HL-60/S4 (cell line): Measurements from ENCODE around the gene LIPT1.
"Not testable (repeated sequence)": the region's sequence is repeated elsewhere in the genome, so short reads cannot be mapped to it uniquely, and the experiment has no call there.

Source experiments
- in situ Hi-C: fragments of 300-500 bp; cut with MboI; formaldehyde crosslinking; loops from 2 replicates; pipeline ENCODE4 v1.14.3; 2022; ENCODE audit warnings: low sequenced_read_pairs

The LIPT1 gene

DNA sequence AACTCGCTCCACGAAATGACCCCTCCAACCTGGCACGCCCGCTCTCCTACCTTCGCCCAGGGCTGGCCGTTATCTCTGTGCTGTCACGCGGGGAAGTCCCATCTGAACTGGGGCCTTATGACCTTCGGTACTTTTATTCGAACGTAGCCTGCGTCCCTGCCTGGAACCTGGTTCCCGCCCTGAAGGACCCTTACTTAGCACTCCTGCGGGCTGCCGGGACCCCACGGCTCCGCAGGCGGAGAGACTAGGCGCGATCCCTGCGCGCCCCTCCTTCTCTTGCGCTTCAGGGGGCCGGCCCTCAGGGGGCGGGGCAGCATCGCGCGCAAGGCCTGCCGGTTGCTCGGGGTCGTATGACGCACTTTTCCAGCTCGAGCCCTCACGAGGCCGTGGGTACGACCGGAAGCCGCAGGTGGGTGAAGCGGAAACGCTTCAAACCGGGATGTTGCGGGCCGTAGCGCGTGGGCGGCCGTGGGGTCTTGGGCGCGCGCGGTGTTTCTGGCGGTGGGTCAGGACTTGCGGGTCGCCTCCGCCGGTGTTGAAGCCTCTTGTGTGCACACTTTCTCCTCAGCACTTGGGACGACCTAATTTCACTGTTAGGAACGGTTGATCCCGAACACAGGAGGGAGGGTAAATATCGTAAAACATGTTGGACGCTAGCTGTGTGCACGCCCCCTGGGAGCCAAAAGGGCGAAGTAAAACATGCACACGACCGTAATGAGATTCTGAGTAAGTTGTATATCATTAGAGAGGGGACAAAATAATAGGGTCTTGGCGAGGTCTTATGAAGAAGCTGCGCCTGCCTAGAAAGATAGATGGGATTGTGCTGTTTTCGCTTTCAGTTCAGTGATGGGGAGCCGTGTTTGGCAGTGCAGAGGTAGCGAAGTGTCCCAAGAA lies at the start of gene LIPT1, which contains the start of gene TSGA10:
Gene LIPT1 (plus strand): TSS at position 325 of the 894 bp plus-strand sequence. CDS start 6,991 bp downstream, outside the sequence.
Gene TSGA10 (minus strand): TSS at position 300 of the 894 bp plus-strand sequence. CDS start 45,503 bp downstream, outside the sequence.
- in situ Hi-C loops: no loop called here

DNA sequence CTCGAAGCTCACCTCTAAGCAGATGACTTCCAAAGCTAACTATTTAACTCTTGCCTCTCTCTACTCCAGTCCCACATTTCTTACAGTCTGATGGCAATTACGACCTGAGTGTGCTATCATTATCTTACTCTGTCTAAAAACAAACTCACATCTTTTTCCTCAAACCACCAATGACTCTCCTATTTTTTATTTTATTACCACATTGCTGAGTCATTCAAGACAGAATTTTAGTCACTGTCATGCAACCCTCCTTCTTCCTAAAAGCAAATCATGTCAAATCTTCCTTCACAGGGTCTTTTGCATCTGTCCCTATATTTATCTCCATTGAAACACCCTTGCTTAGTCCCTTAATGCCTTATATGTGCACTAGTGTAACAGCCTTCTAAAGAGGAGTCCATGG lies 47.9 kb upstream of the LIPT1 start:
- in situ Hi-C loops: no loop called here

DNA sequence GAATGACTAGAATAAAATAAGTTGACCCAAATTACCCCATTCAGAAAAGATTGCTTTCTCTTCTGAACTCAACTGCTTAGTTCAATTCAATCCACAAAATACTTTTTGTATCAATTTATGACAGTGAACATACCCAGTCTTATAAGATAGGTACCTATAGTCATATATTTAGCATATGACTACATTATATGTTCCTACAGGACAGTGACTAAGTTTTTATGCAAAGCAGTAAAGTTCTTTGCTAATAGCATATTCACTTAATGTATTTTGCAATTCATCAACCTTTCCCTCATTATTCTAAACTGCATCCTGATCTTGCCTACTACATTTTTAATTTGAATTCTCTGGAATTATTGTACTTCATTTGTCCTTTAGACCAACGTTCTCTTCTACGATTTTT lies 43.5 kb upstream of the LIPT1 start:
- in situ Hi-C loops: no loop called here

DNA sequence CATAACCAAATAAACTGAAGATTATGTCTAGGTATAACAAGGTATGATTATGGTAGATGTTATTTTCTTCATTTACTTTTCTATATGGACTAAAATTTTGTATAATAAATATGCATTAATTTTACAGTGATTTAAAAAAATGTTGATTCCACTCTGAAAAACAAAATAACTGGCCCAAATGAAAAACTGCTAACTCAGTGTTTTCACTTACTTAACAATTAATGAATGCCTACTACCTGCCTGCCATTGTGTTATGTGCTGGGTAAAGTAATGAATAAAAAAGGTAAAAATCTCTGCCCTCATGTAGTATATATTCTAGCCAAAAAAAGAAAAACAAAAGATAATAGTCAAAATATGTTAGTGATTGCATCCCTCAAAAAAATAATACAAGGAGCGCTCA lies 42.8 kb upstream of the LIPT1 start:
- in situ Hi-C loops: no loop called here

DNA sequence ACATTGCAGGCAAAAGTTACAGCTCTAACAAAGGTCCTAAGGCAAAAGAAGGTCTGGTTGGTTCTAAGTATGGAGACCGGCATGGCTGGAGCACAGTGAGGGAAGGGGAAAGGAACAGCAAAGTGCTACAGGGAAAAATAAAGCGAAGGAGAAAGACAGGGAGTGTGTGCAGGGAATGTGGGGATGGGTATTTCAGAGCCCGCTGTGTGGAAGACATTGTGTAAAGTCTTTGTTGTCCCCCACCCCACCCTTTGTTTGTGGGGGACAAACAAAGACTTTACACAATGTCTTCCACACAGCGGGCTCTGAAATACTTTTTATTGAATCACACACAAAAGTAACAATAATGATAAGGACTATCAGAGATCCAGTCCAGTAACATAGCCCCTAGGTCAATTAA lies 42.1 kb upstream of the LIPT1 start:
- in situ Hi-C loops: no loop called here

DNA sequence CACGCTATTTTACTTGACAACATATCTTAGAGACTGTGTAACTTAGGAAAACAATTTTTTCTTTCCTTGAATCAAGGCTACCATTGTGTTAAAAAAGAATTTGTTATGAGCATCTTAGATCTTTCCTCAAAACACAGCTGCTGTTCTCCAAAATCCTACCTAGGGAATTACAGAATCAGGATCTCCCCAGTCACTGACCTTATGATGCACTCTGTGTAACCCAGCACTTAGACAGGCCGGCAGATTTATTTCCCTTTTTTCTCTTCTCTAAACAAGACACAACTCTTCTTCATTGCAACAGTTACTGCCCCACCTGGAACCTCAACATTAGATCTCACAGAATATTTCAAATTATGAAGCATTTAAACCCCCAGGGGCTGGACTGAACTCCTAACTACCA lies 26.8 kb upstream of the LIPT1 start:
- in situ Hi-C loops: no loop called here

DNA sequence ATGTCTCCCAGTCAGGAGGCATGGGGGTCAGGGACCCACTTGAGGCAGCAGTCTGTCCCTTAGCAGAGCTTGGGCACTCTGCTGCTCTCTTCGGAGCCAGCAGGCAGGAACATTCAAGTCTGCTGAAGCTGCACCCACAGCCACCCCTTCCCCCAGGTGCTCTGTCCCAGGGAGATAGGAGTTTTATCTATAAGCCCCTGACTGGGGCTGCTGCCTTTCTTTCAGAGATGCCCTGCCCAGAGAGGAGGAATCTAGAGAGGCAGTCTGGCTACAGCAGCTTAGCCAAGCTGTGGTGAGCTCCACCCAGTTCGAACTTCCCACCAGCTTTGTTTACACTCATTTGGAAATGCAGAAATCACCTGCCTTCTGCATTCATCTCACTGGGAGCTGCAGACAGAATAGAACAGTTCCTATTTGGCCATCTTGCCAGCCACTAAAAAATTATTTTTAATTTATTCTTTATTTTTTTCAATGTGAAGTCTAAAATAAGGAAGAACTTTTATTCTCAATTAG lies 19.7 kb upstream of the LIPT1 start:
- in situ Hi-C loops: not testable (repeated sequence)

DNA sequence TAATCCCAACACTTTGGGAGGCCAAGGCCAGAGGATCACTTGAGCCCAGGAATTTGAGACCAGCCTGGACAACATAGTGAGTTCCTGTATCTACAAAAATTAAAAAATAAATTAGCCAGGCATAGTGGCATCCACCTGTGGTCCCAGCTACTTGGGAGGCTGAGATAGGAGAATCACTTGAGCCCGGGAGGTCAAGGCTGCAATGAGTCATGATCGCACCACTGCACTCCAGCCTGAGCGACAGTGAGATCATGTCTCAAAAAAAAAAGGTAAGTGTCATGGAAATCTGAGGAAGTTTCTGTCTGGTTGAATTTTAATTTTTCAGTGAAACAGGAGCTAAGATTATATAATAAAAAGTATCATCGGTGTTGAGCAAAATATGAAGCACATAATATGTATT lies 15.8 kb upstream of the LIPT1 start:
- in situ Hi-C loops: no loop called here

DNA sequence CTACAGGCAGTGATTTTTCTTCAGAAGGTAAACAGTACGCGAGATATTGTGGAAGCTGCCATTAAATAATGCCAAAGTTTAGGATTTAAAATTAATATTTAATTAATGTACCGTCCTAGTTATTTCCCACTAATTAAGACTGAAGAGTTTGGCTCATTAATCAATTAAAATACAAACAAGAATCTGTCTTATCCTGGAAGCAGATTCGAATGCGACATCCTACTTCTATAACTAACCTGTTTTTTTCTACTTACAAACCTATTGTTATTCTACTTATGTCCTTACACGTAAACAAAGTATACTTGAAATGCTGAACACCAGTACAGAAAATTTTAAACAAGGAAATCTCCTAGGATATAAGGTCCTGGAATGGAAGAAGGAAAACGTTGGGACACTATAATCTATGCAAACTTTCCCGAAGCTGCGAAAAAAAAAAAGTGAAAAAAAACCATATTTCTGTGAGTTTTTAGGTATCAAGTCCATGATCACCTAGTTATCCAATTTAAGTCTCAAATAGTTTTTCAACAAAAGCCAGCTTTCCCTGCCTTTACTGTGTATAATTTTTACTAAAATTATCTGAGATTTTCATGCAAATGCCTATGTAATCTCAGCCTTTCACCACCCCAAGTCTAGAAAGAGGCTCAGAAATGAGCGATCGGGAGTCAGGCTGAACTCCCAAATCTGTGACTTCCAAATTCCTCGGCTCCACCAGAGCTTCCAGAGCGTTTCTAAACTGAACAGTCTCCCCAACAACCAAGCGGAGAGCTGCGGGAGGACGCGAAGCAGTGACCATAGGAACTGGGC lies 14.5 kb upstream of the LIPT1 start:
- in situ Hi-C loops: no loop called here

DNA sequence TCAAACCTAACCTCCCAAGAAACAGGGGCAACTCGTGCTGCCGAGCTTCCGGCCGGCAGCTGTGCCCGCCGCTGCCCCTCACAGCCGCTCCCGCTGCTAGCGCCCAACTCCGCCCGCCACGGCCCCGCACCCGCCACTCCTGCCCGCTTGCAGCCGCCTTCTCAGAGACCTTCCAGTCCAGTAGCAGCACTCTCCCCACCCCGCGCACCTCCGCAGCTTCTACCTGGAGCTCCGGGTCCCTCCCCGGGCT lies 14.0 kb upstream of the LIPT1 start:
- in situ Hi-C loops: no loop called here

DNA sequence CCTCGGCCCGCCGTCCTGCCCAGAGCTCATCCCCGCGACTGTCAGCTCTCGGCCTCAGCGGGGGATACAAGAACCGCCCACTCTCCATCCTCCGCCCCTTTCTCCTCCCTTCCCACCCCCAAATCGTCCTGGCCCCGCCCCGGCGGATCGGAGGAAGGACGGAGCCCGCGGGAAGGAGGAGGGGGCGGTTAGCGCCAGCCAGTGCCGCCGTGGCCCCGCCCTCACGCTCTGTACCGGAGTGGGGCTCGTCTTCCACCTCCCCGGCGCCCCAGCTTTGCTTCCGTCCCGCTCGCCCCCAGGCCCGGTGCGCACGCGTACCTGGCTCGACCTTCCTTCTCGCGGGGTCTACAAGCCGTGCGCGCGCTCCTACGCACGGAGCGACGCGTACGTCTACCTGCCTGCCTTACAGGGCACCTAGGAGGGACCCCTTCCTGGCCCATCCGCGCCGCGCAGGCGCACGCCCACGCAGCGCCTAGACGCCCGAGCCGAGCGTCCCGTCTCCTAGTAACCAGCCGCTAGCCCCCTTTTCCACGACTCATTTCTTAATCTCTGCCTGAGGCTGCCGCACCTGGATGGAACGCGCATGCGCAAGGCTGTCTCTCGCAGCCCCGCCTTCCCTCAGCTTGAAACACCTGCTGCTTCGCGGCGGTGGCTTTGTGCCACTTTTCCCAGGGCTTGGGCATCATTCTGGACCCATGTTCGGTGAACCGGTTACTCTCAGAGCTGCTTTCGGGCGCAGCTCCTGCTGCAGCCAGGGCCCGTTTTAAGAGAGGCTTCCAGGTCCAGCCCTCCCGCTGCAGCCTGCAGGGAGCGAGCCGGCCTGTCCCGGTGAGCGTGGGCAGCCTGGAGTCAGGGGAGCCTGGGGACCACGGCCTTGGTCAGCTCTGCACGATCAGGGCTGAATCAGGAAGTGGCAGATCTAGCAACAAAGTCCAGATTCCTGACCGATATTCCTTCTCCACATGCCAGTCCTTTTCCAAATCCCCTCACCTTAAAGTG lies 13.4 kb upstream of the LIPT1 start, which contains the start of gene C2orf15:
Gene C2orf15 (plus strand): TSS at position 598 of the 999 bp plus-strand sequence. CDS start 8,852 bp downstream, outside the sequence.
- in situ Hi-C loops: no loop called here

DNA sequence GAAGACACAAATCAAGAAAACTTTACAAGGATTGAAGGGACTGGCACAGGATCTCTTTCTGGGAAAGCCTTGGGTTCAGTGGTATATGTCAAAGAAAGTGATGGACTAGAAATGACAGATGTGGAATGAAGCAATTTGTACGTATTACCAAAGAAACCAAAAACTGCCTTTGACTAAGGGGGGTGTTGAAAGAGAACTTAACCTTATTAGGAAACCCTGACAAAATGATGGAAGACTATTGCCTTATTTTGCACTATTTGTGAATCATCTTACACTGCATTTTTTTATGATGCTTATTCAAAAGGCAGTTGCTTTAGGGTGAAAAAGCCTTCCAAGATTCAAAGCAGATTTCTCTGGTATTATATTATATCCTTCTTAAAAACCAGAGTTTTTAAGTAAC lies 4.1 kb upstream of the LIPT1 start:
- in situ Hi-C loops: no loop called here

DNA sequence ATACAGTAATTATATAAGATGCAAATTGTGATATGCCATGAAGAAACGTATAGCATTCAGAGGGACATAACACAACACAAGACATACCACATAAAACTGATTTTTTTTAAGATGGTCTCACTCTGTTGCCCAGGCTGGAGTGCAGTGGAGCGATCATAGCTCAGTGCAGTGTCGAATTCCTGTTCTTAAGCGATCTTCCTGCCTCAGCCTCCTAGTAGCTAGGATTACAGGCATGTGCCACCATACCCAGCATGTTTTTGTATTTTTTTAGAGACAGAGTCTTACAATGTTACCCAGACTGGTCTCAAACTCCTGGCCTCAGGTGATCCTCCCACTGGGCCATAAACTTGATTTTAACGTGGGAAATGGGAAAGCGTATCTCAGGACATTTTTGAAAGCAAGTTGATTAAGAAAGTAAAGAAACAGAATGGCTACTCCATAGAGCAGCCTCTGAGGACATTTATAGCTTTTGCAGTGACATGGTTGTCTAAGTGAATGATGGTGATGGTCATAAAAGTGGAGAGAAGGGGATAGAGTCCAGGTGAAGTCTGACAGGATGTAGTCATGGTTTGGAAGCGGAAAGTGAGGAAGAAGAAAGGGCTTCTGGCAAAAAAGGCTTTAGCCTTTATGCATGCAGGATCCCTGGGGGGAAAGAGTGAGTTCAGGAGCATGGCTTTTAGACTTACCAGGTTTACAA lies 2.4 kb upstream of the LIPT1 start:
- in situ Hi-C loops: no loop called here

DNA sequence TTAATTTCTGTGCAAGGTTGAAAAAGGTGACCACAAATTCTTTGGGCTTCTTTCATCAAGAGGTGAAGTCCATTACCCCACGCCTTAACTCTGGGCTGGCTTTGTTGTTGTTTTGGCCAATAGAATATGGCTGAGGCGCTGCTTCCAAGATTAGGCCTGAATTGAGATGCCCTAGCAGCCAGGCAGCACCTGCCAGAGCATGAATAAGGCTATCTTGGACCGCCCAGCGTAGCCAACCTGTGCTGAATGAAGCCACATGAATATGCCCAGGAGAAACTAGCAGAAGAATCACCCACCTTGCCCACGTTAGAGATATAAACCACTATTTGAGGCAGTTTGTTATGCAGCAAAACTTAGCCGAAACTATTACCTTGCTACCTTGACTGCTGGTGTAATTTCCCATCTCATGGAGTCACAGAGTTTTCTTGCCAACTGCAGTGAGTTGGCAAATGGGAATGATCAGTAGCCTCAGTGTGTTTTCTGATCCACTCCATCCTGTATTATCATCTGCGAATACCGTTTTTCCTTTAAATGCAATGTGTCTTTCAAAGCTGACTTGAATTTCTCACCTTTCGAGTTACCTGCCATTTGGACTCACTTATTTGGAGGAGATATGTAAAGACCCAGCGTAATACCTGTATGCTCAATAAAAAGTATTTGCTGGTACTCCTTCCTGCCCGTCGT lies 704 bp upstream of the LIPT1 start:
- in situ Hi-C loops: no loop called here

DNA sequence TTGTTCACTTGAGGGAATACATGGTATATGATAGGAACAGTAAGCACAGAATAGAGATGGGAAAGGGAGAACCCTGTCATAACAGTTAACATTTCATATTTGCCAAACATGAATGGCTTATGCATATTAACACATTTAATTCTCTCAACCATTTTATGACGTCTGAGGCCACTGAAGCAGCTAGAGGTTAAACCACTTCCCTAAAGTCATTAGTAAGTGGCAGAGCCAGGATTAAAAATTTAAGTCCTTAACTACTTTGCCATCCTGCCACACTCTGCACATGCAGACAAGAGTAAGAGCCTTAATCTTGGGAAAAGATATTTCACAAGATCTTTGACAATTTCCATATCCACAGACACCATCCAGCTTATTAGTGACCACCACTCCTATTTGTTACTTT lies 2.1 kb downstream of the LIPT1 start:
- in situ Hi-C loops: no loop called here

DNA sequence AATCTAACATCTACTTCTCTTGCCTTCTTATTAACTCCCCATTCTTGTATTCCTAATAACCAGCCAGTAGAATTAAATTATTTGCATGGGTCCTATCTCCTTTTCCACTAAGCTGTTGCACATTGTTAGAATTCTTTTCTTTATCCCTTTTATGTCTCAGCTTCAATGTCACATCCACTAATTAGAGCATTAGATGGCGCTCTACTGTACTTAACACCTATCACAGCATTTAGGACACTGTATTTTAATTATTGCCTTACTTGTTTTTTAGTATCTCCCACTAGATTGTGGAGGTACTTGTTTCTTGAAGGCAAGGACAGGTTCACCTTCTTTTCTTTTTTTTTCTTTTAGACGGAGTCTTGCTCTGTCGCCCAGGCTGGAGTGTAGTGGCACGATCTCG lies 3.8 kb downstream of the LIPT1 start:
- in situ Hi-C loops: no loop called here

DNA sequence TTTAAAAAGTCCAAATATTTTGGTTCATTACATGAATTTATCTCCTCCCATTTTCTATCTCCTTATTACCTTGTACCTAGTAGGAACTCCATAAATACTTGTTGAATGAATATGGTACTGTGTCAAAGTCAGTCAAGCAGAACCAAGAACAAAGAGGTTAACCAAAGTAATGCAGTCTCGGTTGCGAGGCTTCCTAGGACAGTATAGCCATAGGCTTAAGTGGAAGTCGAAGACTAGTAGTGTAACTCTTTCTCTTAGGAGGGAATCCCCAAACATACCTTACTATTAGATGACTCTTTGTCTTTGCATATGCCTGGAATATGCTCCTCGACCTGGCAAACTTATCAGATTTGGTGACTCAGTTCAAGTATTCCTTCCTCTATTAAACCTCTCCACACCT lies 4.8 kb downstream of the LIPT1 start:
- in situ Hi-C loops: no loop called here

DNA sequence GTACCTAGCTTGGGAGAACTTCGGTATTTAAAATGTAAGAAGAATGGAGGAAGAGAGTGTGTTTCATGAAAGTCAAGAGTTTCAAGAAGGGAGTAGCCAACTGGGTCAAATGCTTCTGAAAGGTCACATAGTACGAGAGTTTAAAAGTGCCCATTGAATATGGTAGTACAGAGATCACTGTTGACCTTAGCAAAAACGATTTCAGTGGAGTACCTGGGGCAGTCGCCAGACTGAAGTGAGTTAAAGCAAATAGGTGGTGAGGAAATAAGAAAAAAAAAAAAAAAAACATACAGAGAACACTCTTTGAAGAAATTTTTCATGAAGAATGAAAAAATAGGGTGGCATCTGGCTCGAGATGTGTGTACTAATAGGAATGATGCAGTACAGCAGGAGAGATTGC lies 11.5 kb downstream of the LIPT1 start:
- in situ Hi-C loops: no loop called here

DNA sequence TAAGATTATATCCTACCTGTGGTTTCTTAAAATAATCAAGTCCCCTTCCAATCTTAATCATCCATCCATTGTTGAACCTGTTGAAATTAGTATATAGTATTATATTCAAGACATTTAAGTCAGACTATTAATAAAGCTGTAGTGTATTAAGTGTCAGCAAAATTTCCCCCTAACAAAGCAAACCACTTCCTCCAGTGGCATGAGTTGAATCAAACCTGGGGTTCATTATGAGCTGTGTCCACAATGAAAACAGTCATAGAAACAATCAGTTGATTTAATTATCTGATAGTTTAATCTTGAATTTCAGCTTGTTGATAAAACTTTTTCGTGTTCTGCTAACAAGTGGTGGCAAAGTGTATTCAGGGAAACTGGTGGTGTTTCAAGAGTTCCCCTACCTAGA lies 14.8 kb downstream of the LIPT1 start:
- in situ Hi-C loops: no loop called here
